Muscle of leg (tissue), 9 donors: ENCODE measurements around the gene PRPF8. TPM values are rescaled to one million over a fixed set of nuclear protein-coding genes. Genes with fewer than 3 reads are reported as not detected.

Experiments
- polyA plus RNA-seq, 8 donors: library from polyadenylated mRNA; unstranded; fragments of 120-200 nt; gene quantifications; one replicate each; pipeline versions ENCODE4 v1.2.1 to v1.2.3, GENCODE V29; 2013; ENCODE audit warnings: inconsistent platforms in 1 of 8, low replicate concordance in 1 of 8; ENCODE audit not compliant: insufficient read length in 8 of 8, insufficient read depth in 1 of 8
- total RNA-seq: library from RNA; stranded (reverse); fragments of 120-200 nt; gene quantifications from one replicate; pipeline ENCODE4 v1.2.4, GENCODE V29; 2013

Gene PRPF8
- total and polyA plus RNA-seq, 9 donors = 99.0 to 237 (median 210) TPM

Other genes with a start within 250 kb of the PRPF8 start
- gene CRK, start 228.6 kb downstream of the PRPF8 start, total RNA-seq = 46.3 TPM
- 10 to 100 TPM; 34.0 to 56.1 (median 42.9) TPM for gene CRK, start 228.6 kb downstream of the PRPF8 start, polyA plus RNA-seq
- 48.7 TPM for gene MYO1C, start 192.2 kb downstream of the PRPF8 start, total RNA-seq
- gene MYO1C, start 192.2 kb downstream of the PRPF8 start, polyA plus RNA-seq = 10 to 100 TPM; 75.8 to 90.2 (median 81.5) TPM
- gene INPP5K, start 168.3 kb downstream of the PRPF8 start, total RNA-seq = 13.8 TPM
- 10 to 100 TPM; 21.2 to 31.5 (median 25.2) TPM for gene INPP5K, start 168.3 kb downstream of the PRPF8 start, polyA plus RNA-seq
- 9.1 TPM for gene PITPNA, start 122.1 kb downstream of the PRPF8 start, total RNA-seq
- 10 to 100 TPM; 22.8 to 36.7 (median 28.6) TPM for gene PITPNA, start 122.1 kb downstream of the PRPF8 start, polyA plus RNA-seq
- 3.8 TPM for gene SLC43A2, start 56.0 kb downstream of the PRPF8 start, total RNA-seq
- 1 to 10 TPM; 3.4 to 8.6 (median 3.9) TPM for gene SLC43A2, start 56.0 kb downstream of the PRPF8 start, polyA plus RNA-seq
- 7.6 TPM for gene SCARF1, start 39.1 kb downstream of the PRPF8 start, total RNA-seq
- gene SCARF1, start 39.1 kb downstream of the PRPF8 start, polyA plus RNA-seq = 10 to 100 TPM in 1 of 8 donors, 1 to 10 TPM in 7; 7.0 to 11.8 (median 8.6) TPM
- gene RILP, start 35.0 kb downstream of the PRPF8 start, total RNA-seq = 5.7 TPM
- 1 to 10 TPM; 4.0 to 5.2 (median 4.5) TPM for gene RILP, start 35.0 kb downstream of the PRPF8 start, polyA plus RNA-seq
- 2.6 TPM for gene TLCD2, start 25.5 kb upstream of the PRPF8 start, total RNA-seq
- gene TLCD2, start 25.5 kb upstream of the PRPF8 start, polyA plus RNA-seq = 1 to 10 TPM; 4.1 to 8.0 (median 5.2) TPM
- 12.3 TPM for gene WDR81, start 39.8 kb upstream of the PRPF8 start, total RNA-seq
- gene WDR81, start 39.8 kb upstream of the PRPF8 start, polyA plus RNA-seq = 10 to 100 TPM in 7 of 8 donors, 1 to 10 TPM in 1; 9.6 to 20.6 (median 14.4) TPM
- 0.58 TPM for gene SERPINF2, start 58.0 kb upstream of the PRPF8 start, total RNA-seq
- gene SERPINF2, start 58.0 kb upstream of the PRPF8 start, polyA plus RNA-seq = 1 to 10 TPM in 4 of 8 donors, under 1 TPM in 4; 0.41 to 4.0 (median 1.1) TPM
- 338 TPM for gene SERPINF1, start 77.2 kb upstream of the PRPF8 start, total RNA-seq
- gene SERPINF1, start 77.2 kb upstream of the PRPF8 start, polyA plus RNA-seq = 100 to 1,000 TPM; 231 to 355 (median 273) TPM
- 6.9 TPM for gene SMYD4, start 145.0 kb upstream of the PRPF8 start, total RNA-seq
- 1 to 10 TPM; 6.0 to 8.3 (median 6.8) TPM for gene SMYD4, start 145.0 kb upstream of the PRPF8 start, polyA plus RNA-seq
- 14.9 TPM for gene RPA1, start 145.1 kb upstream of the PRPF8 start, total RNA-seq
- 10 to 100 TPM; 38.2 to 71.9 (median 50.1) TPM for gene RPA1, start 145.1 kb upstream of the PRPF8 start, polyA plus RNA-seq